ENCODE results near the gene SLC22A17.

SLC22A17 gene

DNA sequence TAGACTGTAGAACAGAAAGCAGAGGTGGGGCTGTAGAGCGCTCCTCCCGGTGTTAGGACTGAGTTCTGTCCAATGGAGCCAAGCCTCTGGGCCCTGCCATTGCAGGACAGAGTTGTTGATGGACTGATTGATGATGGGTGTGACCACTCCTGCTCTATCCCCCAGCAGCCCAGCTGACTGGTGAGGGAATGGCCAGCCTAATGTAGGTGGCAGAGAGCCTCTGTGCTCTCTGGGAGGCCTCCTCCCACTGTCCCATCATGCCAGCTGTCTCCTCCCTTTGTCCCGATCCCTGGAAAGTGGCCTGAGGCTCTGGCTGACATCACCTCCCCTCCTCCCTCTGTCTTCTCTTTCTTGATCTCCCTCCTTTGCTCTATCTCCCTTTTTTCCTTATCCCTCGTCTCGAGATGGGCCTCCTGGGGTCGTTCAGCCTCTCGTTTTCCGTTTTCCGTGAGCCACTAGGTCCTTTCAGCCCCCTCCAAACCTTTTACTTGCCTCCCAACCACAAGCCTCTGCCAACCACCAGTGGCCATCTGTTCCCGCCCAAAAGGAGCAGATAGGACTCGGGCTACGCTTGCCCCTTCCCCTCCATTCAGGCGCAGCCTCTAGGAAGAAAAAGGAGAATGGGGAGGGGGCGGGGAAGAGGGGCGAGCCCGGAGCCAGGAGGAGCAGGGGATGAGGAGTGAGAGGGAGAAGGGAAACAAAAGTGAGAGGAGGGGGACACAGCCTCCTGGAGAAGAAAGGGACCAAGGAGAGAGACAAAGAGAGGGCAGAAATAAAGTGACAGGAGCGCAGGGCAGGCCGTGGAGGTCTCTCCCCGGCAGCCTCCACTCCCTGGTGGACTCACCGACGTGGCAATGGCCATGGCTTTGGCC, 11.7 kb upstream of the SLC22A17 start:
- Histone ChIP-seq H2BK15ac (replicated peaks; ENCODE audit: low read depth) (no peak overlapping the region), H4K8ac (ENCODE audit: low read depth, low read length) (no peak overlapping the region), H2AK5ac (ENCODE audit: low read length) (peak overlapping the region; percentile 50), H2BK5ac (ENCODE audit: low read length) (peak overlapping the region; percentile 57), H3K23ac (ENCODE audit: low read length) (peak overlapping the region; percentile 97), H3K56ac (ENCODE audit: low read length) (peak overlapping the region; percentile 97), H3K27me3 (ENCODE audit: insufficient read depth, low read length, poor library complexity) (no peaks in the 10 kb centered on the region), H3K9ac (ENCODE audit: low read length) (peak overlapping the region; percentile 97), H3K4me3 (ENCODE audit: low read length) (peak overlapping the region; percentile 80), H3K4ac (ENCODE audit: low read depth, low read length) (peak overlapping the region; percentile 98), H3K79me2 (ENCODE audit: control insufficient read depth, insufficient read depth, low read length) (peaks cover 2% of the 10 kb centered on the region), H3K27ac (ENCODE audit: low read depth, low read length) (peak overlapping the region; percentile 92), H3K4me2 (ENCODE audit: low read length) (peak overlapping the region; percentile 92), H2BK120ac (ENCODE audit: low read depth, low read length) (no peak overlapping the region), H3K79me1 (ENCODE audit: low read length) (peaks cover 11% of the 10 kb centered on the region), H3K18ac (ENCODE audit: low read length) (peak overlapping the region; percentile 98), H3K4me1 (ENCODE audit: control insufficient read depth, low read depth, low read length) (peaks cover 5% of the 10 kb centered on the region), H4K5ac (ENCODE audit: low read length) (peak overlapping the region; percentile 72), H3K36me3 (ENCODE audit: control insufficient read depth, insufficient read depth, low read length) (no peaks in the 10 kb centered on the region)
- no CpG with 5 or more reads among the region's 21 CpGs for WGBS (ENCODE audit: extremely low coverage, insufficient coverage, low lambda C conversion rate)
- DNase-seq = peak; percentile 90

DNA sequence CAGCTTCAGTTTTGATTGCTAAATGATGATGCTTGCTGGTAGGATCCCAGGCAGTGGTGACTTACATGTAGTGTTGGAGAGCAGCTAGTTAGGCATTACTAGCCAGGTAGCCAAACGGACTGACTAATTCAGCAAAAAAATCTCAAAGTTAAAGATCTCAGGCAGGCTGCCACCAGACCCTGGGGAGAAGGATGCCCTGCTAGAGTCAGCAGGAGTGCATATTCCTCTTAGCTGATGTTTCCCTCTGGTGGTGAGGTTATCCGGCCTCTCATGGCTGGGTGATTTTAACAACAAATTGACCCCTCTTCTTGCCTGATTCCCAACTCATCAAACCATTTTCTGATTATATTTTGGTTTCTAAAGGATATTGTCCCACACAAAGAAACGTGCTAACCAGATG, 9.5 kb upstream of the SLC22A17 start:
- DNase-seq = peak; percentile 44
- Histone ChIP-seq H2AK5ac (ENCODE audit: low read length) (no peak overlapping the region), H3K23ac (ENCODE audit: low read length) (no peak overlapping the region), H3K79me2 (ENCODE audit: control insufficient read depth, insufficient read depth, low read length) (peaks cover 2% of the 10 kb centered on the region), H3K18ac (ENCODE audit: low read length) (no peak overlapping the region), H3K79me1 (ENCODE audit: low read length) (peaks cover 11% of the 10 kb centered on the region), H3K27me3 (ENCODE audit: insufficient read depth, low read length, poor library complexity) (no peaks in the 10 kb centered on the region), H4K5ac (ENCODE audit: low read length) (no peak overlapping the region), H3K4me1 (ENCODE audit: control insufficient read depth, low read depth, low read length) (peaks cover 5% of the 10 kb centered on the region), H3K9ac (ENCODE audit: low read length) (no peak overlapping the region), H3K27ac (ENCODE audit: low read depth, low read length) (no peak overlapping the region), H3K56ac (ENCODE audit: low read length) (no peak overlapping the region), H4K8ac (ENCODE audit: low read depth, low read length) (no peak overlapping the region), H2BK5ac (ENCODE audit: low read length) (no peak overlapping the region), H2BK120ac (ENCODE audit: low read depth, low read length) (no peak overlapping the region), H3K4me3 (ENCODE audit: low read length) (no peak overlapping the region), H2BK15ac (replicated peaks; ENCODE audit: low read depth) (no peak overlapping the region), H3K4ac (ENCODE audit: low read depth, low read length) (no peak overlapping the region), H3K36me3 (ENCODE audit: control insufficient read depth, insufficient read depth, low read length) (no peaks in the 10 kb centered on the region), H3K4me2 (ENCODE audit: low read length) (no peak overlapping the region)
- no CpG with 5 or more reads among the region's 3 CpGs for WGBS (ENCODE audit: extremely low coverage, insufficient coverage, low lambda C conversion rate)

DNA sequence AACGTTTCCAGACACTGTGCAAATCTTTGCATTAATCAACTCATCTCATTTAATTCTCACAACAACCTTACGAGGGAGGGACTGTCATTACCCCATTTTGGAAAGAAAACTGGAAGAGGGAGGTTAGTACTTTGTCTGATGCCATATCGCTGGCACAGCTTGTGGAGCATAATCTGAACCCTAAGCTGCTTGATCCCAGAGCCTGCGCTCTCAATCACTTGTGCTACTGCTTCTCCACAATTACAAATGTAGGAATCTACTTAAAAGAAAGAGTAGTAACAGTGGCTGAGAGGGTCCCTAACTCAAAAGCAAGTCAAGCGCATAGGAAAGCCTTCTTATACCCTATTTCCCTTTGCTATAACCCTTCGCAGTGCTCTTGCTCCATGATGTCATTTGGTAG, 9.1 kb upstream of the SLC22A17 start:
- Histone ChIP-seq H4K5ac (ENCODE audit: low read length) (no peak overlapping the region), H2AK5ac (ENCODE audit: low read length) (no peak overlapping the region), H3K27ac (ENCODE audit: low read depth, low read length) (no peak overlapping the region), H4K8ac (ENCODE audit: low read depth, low read length) (no peak overlapping the region), H2BK120ac (ENCODE audit: low read depth, low read length) (no peak overlapping the region), H3K4ac (ENCODE audit: low read depth, low read length) (no peak overlapping the region), H3K18ac (ENCODE audit: low read length) (no peak overlapping the region), H3K36me3 (ENCODE audit: control insufficient read depth, insufficient read depth, low read length) (no peaks in the 10 kb centered on the region), H2BK5ac (ENCODE audit: low read length) (no peak overlapping the region), H2BK15ac (replicated peaks; ENCODE audit: low read depth) (no peak overlapping the region), H3K23ac (ENCODE audit: low read length) (no peak overlapping the region), H3K56ac (ENCODE audit: low read length) (no peak overlapping the region), H3K4me2 (ENCODE audit: low read length) (no peak overlapping the region), H3K79me2 (ENCODE audit: control insufficient read depth, insufficient read depth, low read length) (peaks cover 2% of the 10 kb centered on the region), H3K4me1 (ENCODE audit: control insufficient read depth, low read depth, low read length) (peaks cover 2% of the 10 kb centered on the region), H3K9ac (ENCODE audit: low read length) (no peak overlapping the region), H3K4me3 (ENCODE audit: low read length) (no peak overlapping the region), H3K79me1 (ENCODE audit: low read length) (peaks cover 11% of the 10 kb centered on the region), H3K27me3 (ENCODE audit: insufficient read depth, low read length, poor library complexity) (no peaks in the 10 kb centered on the region)
- no CpG with 5 or more reads among the region's 6 CpGs for WGBS (ENCODE audit: extremely low coverage, insufficient coverage, low lambda C conversion rate)
- DNase-seq = no peak

DNA sequence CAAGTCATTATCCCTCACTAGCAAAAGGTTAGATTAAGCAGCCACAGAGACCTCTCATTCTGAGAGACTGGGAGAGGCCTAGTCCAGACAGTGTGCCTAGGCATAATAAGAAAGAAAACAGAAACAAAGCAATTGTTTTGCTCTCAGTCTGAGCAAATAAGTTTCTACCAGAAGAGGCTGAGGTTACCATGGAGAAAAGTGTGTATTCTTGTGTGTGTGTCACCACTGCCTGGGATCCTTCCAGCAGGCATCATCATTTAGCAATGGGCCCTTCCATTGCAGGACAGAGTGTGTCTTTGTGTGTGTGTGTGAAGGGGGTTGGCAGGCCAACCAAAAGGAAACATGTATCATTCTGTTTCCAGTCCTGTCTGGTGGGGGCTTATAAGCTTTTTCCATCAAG, 8.6 kb upstream of the SLC22A17 start:
- Histone ChIP-seq H2BK120ac (ENCODE audit: low read depth, low read length) (no peak overlapping the region), H2BK15ac (replicated peaks; ENCODE audit: low read depth) (no peak overlapping the region), H3K36me3 (ENCODE audit: control insufficient read depth, insufficient read depth, low read length) (no peaks in the 10 kb centered on the region), H3K79me1 (ENCODE audit: low read length) (peaks cover 11% of the 10 kb centered on the region), H3K56ac (ENCODE audit: low read length) (no peak overlapping the region), H3K4me1 (ENCODE audit: control insufficient read depth, low read depth, low read length) (peaks cover 2% of the 10 kb centered on the region), H4K5ac (ENCODE audit: low read length) (no peak overlapping the region), H3K4me2 (ENCODE audit: low read length) (no peak overlapping the region), H4K8ac (ENCODE audit: low read depth, low read length) (no peak overlapping the region), H3K23ac (ENCODE audit: low read length) (no peak overlapping the region), H3K4me3 (ENCODE audit: low read length) (no peak overlapping the region), H3K27me3 (ENCODE audit: insufficient read depth, low read length, poor library complexity) (no peaks in the 10 kb centered on the region), H3K79me2 (ENCODE audit: control insufficient read depth, insufficient read depth, low read length) (peaks cover 2% of the 10 kb centered on the region), H3K27ac (ENCODE audit: low read depth, low read length) (no peak overlapping the region), H2BK5ac (ENCODE audit: low read length) (no peak overlapping the region), H3K4ac (ENCODE audit: low read depth, low read length) (no peak overlapping the region), H3K18ac (ENCODE audit: low read length) (no peak overlapping the region), H2AK5ac (ENCODE audit: low read length) (no peak overlapping the region), H3K9ac (ENCODE audit: low read length) (no peak overlapping the region)
- DNase-seq = no peak

DNA sequence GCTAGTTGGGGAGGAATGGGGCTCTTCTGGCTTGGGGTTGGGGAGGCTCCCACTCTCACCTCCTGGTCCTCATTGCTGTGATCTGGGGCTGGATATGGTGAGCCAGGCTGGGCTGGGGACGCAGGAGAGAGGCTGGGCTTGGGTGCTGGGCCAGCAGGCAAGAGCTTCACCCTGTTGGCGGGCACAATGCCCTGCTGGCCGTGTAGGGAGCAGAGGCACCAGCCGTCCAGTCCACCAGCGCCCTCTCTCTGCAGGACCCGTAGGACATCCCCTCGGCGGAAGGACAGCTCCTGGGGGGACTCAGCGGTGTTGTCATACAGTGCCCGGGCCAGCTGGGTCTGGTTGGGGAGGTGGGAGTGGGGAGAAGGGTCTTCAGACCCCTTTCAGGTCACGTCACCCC, 7.8 kb upstream of the SLC22A17 start:
- no peak overlapping the region for H3K4me2 ChIP-seq (ENCODE audit: low read length)
- no peaks in the 10 kb centered on the region for H3K27me3 ChIP-seq (ENCODE audit: insufficient read depth, low read length, poor library complexity)

More for the DNA sequence above, 7.8 kb upstream of the SLC22A17 start:
- no peak overlapping the region for H3K4me3 ChIP-seq (ENCODE audit: low read length)
- H3K18ac ChIP-seq (ENCODE audit: low read length) = no peak overlapping the region
- H3K56ac ChIP-seq (ENCODE audit: low read length) = no peak overlapping the region
- no peak overlapping the region for H3K27ac ChIP-seq (ENCODE audit: low read depth, low read length)
- no peak overlapping the region for H2BK120ac ChIP-seq (ENCODE audit: low read depth, low read length)
- H3K4ac ChIP-seq (ENCODE audit: low read depth, low read length) = no peak overlapping the region
- H3K79me1 ChIP-seq (ENCODE audit: low read length) = peaks cover 11% of the 10 kb centered on the region
- peaks cover 2% of the 10 kb centered on the region for H3K79me2 ChIP-seq (ENCODE audit: control insufficient read depth, insufficient read depth, low read length)
- no peak overlapping the region for H2AK5ac ChIP-seq (ENCODE audit: low read length)
- peaks cover 2% of the 10 kb centered on the region for H3K4me1 ChIP-seq (ENCODE audit: control insufficient read depth, low read depth, low read length)
- H2BK15ac ChIP-seq (replicated peaks; ENCODE audit: low read depth) = no peak overlapping the region
- no peak overlapping the region for H3K23ac ChIP-seq (ENCODE audit: low read length)
- no CpG with 5 or more reads among the region's 11 CpGs for WGBS (ENCODE audit: extremely low coverage, insufficient coverage, low lambda C conversion rate)
- H3K36me3 ChIP-seq (ENCODE audit: control insufficient read depth, insufficient read depth, low read length) = no peaks in the 10 kb centered on the region
- peak; percentile 40 for DNase-seq
- H4K5ac ChIP-seq (ENCODE audit: low read length) = no peak overlapping the region
- H4K8ac ChIP-seq (ENCODE audit: low read depth, low read length) = no peak overlapping the region
- no peak overlapping the region for H2BK5ac ChIP-seq (ENCODE audit: low read length)
- no peak overlapping the region for H3K9ac ChIP-seq (ENCODE audit: low read length)

Data from mesendoderm (in vitro differentiated cells).